Measurements from ENCODE around the gene KCNRG.
A peak's percentile ranks its signal among the peaks of the same experiment; 100 is the strongest.
"Not testable (repeated sequence)": the region's sequence is repeated elsewhere in the genome, so short reads cannot be mapped to it uniquely, and the experiment has no call there.

The KCNRG gene

DNA sequence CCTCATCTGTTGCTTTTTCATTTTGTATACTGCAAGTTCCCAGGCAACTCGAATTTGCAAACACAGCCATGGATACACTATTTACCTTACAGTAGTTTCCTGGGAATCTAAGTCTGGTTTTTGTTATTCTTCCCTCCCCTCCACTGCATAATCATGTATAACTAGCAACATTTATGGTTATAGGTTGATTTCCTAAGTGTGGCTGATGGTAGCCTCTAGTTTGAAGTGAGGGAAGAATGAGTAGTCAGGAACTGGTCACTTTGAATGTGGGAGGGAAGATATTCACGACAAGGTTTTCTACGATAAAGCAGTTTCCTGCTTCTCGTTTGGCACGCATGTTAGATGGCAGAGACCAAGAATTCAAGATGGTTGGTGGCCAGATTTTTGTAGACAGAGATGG lies at the start of gene KCNRG:
Gene KCNRG, plus strand, starts transcription at position 187 of the 400 bp plus-strand sequence. Its CDS starts 50 bp downstream, at position 237.
- no peak for DNase-seq (ENCODE audit: low read depth)

- no peak for DNase-seq (ENCODE audit: low read depth)
Observed at GRCh38 chr13:49967456-49967855, 47.8 kb upstream of the KCNRG start.

- DNase-seq (ENCODE audit: low read depth): no peak
Observed at GRCh38 chr13:49972709-49973108, 42.5 kb upstream of the KCNRG start.

DNA sequence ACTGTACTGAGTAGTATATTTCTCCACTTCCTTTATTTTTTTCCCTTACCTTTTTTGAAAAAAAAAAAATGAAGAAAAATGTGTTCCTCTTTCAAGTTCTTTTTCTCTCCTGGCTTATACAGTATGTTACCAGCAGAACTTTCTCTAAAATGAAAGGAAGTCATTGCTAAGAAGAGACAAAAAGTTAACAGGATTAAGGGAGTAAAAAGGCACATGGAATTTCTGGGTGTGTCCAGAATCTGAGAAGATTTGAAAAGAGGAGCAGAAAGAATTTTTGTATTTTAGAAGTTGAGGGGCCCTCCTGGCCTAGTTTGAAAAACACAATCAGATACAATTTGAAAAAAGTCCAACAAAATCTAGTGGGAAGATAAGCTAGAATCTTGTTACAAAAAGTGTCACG lies 39.4 kb upstream of the KCNRG start:
- DNase-seq (ENCODE audit: low read depth): no peak

DNA sequence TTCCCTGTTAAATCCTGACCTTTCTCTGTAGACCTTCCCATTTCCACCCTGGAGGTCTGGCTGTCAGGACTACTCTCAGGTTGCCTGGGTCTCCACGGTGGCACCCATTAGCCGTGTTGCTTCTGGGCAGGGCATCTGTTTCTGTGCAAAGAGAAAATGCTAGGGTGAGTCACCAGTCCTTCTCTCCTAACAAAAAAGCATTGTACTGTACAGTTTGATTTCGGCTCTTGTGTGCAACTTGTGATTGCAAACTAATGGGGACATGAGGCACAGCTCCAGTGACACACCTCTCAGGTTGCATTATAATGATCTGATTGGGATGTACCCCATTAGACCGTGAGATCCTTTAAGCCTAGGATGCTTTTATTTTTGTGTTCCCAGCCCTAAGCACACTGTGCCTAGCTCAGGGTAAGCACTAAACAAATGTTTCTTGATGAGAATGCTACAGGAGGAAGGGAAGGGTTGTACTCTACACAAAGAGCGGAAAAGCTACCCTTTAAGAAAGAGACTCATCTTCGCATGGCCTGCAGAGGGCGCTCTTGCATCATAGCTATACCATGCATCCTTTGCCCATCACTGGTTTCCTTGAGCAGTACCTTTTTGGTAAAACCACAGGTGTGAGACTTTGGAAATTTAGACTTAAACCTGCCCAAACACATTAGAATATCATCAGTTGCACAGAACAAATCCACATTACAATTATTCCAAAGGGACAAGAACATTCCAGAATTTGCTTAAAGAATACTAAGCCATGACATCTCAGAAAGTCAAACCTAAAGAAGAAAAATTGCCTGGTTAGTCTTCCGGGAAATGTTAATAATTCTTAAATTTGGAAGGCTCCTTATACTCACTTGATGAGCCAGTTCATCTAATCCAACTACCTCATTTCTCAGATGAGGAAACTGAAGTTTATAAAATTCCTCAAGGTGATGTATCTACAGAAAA lies 38.7 kb upstream of the KCNRG start:
- peak; percentile 63 for DNase-seq (ENCODE audit: low read depth)

- DNase-seq (ENCODE audit: low read depth): no peak
Observed at GRCh38 chr13:49977992-49978391, 37.3 kb upstream of the KCNRG start.

GRCh38 chr13:49980266-49980665 lies 35.0 kb upstream of the KCNRG start:
- no peak for DNase-seq (ENCODE audit: low read depth)

GRCh38 chr13:49985129-49985528 lies 30.1 kb upstream of the KCNRG start:
- DNase-seq (ENCODE audit: low read depth): no peak

DNA sequence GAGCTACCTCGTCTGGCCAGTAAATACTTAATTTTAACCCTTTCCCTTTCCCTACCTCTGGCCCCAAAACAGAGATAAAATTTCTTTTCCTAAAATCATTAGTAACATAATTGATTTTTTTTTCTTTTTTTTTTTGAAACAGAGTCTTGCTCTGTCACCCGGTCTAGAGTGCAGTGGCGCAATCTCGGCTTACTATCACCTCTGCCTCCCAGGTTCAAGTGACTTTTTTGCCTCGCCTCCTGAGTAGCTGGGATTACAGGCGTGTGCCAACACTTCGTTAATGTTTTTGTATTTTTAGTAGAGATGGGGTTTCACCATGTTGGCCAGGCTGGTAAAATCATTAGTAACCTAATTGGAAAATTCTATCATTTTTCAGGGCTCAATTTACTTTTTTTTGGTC lies 28.8 kb upstream of the KCNRG start:
- no peak for DNase-seq (ENCODE audit: low read depth)

DNA sequence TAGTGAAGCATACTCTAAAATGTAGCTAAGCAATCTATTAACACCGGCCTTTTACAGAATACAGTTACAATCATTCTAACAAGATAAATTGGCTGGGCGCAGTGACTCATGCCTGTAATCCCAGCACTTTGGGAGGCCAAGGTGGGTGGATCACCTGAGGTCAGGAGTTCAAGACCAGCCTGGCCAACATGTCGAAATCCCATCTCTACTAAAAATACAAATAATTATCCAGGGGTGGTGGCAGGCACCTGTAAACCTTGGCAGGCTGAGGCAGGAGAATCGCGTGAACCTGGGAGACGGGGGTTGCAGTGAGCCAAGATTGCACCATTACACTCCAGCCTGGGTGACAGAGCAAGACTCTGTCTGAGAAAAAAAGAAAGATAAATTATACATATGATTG lies 24.6 kb upstream of the KCNRG start:
- DNase-seq (ENCODE audit: low read depth): not testable (repeated sequence)

DNA sequence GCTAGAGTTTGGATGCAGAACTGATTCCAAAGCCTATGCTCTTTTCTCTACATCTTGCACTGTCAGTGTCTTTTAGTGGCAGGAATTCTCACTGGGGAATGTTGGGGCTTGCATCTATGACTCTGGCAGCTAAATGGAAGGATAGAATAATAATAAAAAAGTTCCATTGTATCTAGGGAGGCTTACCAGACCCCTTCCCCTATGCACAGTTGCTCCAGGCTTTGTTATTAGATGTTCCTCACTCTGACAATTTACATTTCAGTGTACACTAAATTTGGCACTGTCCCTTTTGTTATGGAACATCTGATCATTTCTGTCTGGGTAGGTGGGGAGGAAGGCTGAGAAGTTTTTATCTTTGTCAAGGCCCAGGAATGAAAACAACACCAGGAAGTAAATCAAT lies 22.1 kb upstream of the KCNRG start:
- DNase-seq (ENCODE audit: low read depth): no peak

DNA sequence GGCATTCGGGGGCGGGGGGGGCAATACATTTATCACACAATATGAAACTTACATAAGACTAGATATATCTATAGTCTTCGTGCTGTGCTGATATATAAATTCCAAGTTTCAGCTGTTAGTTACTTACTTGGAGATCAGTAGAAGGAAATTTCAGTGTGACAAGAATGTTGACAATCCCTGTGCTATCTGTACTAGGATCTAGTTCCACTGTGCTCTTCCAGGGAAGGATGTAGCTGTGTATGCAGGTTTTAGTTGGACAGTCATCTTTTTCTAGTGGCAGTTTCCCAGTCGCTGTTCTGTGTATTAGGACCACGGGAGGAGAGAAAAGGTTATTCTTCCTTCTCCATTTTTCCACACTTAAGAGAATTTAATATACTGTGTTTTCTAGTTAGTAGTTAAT lies 21.6 kb upstream of the KCNRG start:
- no peak for DNase-seq (ENCODE audit: low read depth)

GRCh38 chr13:49995625-49996101 lies 19.6 kb upstream of the KCNRG start:
- DNase-seq (ENCODE audit: low read depth): no peak

DNA sequence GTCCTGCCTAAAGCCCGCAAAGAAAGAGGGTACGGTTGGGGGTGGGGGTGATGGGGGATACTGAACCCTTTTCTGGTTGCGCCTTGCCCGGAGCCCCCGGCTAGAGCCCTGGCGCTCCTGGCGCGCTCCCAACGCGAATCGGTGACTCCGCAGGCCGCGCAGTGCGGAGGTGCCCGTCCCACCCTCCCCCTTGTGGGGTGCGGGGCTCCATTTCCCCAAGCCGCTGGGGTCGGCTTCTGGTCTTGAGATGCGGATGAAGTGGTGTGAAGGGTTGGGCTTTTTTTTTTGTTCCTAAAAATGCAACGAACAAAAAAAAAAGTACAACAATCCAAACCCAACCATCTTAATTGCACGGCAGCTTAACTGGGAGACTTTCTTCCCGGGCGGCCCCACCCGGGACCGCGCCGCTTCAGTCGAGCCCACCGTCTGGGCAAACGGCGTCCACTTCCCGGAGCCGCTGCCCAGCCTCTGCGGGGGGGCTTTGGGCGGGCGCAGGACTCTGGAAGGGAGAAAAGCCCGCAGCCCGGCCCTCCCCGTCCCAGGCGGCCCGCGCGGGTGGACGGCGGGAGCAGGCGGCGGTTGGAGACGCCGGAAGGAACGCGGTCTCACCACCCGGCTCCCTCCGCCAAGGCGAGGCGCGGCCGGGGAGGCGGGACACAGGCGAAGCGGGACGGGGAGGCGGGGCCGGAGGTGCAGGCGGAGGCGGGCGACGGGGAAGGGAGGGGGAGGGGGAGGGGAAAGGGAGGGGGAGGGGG lies 18.9 kb upstream of the KCNRG start:
- peak; percentile 66 for DNase-seq (ENCODE audit: low read depth)

- DNase-seq (ENCODE audit: low read depth): peak; percentile 61
Observed at GRCh38 chr13:49996951-49997895, 18.0 kb upstream of the KCNRG start, which contains the start of gene TRIM13. TRIM13 (plus strand) TSS chr13:49997042; CDS start chr13:50011941, 14,899 bp downstream.

- DNase-seq (ENCODE audit: low read depth): no peak
Observed at GRCh38 chr13:49997955-49998354, 17.3 kb upstream of the KCNRG start.

GRCh38 chr13:49998714-49999624 lies 16.3 kb upstream of the KCNRG start:
- no peak for DNase-seq (ENCODE audit: low read depth)

GRCh38 chr13:50001287-50001686 lies 14.0 kb upstream of the KCNRG start:
- no peak for DNase-seq (ENCODE audit: low read depth)

GRCh38 chr13:50006426-50007135 lies 8.7 kb upstream of the KCNRG start:
- no peak for DNase-seq (ENCODE audit: low read depth)

DNA sequence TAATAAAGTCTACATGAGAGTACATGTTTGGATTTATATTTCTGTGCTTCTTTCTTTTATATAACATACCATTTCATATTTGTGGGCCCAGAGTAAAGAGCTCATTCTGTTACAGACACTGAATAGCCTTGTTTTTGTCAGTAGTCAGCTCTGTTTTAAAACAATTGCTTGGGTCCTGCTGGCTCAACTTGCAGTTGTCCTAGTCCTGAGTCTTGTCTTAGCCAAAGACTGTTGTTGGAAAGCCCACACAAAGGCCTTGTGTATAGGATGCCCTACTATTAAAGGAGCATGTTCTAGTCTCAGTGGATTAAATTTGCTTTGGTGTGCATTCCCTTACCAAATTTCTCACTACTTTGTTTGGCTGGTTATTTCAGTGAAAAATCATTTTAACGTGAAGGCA lies 3.8 kb upstream of the KCNRG start:
- no peak for DNase-seq (ENCODE audit: low read depth)
